Activated T-cell treated with anti-CD3 and anti-CD28 coated beads, Interleukin-2, amount 50 U/mL, for 48 hours (primary cell): ENCODE measurements around the gene TBC1D4.

Experiments
- DNase-seq, 2 experiments: peaks; one replicate each; pipeline ENCODE4 v3.0.0-alpha.2; 2020

Gene TBC1D4

DNA sequence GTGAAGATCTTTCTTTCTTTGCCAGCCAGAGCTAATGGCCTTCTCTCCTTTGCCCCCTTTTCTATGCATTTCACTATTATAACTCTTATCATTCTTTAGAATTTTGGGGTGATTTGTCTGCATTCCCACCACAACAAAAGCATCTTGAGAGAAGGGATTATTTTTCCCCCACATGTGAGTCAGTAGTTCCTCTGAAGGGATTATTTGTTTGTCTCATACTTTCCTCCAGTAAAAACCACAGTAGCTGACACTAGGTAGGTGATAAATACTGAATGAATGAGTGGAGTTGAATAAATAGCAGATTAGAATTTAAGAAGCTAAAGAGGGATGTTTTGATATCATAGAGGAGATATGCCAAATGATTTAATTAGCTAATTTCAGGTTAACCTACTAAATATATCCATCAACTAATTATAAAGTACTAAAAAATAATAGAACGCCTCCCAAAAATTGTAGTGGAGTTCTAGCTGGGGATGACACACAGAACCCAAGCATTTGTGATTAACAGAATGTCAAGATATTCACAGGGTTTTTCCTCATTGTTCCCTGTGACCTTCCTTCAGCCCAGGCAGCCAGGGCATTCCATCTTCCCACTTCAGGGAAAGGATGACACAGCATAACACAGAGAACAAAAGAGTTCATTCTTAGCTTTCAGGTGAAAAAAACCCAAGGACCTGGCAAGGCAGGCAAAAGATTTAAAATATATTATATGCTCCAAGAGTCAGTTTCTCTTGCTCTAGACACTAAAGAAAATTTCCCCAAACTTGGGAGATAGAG is 3.5 kb upstream of the TBC1D4 start:
- DNase-seq: no peak

DNA sequence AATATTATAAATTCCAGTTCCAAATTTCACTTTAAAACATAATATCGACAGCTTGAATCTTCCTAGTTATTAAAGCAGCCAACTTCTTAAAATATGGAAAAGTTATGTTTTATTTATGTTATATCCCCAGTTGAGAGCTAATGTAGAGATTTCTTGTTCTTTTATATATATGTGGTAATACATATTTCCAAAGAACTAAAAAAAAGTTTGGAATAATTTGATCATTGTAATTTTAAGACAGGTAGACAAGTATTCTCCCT is 781 bp upstream of the TBC1D4 start:
- no peak for DNase-seq

DNA sequence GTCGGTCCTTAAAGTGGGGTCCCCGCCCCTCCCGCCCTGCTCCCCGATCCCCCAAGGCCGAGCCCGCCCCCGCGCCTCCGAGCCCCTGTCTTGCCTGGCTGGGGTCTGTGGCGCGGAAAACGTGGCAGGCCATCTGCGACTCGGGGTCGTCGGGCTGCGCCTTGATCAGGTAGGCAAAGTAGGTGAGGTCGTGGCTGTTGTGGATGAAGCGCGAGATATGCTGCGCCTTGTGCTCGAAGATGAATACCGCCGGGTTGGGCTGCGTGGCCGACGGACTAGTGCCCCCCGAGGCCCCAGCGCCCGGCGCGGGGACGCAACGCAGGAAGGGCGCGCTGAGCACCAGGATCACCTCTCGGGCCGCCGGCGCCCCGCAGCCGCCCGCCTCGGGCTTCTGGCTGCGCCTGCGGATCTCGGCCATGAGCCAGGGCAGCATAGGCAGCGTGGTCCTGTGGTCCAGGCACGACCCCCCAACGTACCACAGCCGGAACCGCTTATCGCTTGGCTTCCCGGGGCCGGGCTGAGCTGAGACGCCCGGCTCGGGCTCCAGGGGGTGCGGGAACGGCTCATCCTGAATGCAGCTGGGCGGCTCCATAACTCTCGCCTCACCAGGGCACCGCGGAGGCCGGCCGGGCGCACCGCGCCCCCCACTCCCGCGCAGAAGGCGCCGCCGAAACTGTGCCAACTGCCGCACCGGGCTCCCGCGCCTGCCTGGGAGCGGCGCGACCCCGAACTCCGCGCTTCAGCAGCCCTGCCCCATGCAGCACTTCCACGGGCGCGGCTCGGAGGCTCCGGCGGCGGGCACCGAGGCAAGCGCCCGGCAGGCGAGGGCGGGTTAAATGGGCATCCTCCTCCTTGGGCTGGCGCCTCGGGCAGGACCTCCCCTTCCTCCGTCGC is 546 bp downstream of the TBC1D4 start:
- peak; percentile 58 to 67 for DNase-seq

DNA sequence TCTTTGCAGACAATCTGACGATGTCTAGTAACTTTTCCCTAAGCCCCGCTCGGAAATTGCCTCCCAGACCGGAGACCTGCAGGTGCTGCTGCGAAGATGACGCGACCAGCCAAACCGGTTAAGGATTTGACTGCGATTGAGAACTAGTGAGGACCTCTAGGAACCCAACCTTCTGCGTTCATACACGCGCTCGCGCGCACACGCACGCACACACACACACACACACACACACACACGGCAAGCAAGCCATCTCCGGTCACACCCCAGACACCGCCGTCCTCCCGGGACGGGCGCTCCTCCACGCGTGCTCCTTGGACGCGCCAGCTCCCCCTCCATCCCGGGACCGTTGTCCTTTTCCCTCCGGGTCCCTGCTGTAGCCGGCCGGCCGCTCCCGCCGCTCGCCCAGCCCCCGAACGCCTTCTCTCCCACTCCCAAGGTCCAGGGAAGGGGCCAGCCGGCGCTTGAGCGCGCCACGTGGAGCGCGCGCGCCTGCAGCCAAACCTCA is 1.2 kb downstream of the TBC1D4 start:
- peak; percentile 48 to 61 for DNase-seq

DNA sequence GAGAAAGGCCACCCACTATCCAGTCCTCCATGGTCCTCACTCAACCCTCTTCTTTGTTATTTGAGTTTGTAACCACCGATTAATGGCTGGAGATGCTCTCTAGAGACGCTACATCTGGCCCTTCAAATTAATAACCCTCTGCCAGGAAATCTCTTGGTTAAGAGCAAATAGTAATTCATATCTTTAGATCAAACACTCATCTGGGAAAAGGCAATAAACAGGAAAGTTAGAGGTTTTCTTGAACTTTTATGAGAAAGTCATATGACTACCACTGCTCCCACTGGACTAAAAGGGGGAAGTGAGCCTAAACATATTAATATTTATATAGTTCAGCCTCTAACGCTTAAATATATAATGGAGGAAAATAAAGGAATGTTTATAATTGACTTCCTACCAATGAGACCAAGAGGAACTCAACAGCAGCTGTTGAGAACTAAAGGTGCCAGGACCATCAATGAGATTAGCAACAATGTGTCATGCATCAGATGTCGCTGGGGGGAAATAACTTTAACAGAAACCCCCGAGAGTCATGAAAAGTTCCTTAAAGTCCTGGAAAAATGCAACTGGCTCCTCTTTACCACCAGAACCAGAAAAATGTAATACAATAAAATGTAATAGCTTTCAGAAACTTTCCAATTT is 2.7 kb downstream of the TBC1D4 start:
- no peak for DNase-seq

DNA sequence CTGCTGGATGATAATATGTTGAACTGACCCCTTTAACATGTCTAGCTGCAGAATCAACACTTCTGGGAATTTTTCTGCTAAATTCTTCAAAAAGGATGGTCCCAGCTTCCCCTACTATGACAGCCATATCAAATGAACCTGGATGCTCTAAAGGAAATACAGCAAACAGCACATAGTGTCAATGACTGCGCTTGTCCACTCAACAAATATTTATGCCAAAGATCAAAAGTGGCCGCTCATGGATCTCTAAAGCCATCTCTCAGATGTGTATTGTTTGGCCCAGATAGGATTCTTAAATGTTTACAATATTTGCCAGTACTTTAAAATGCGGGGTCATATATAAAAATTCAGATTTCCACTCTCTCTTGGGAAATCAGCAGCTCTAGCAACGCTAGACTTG is 3.3 kb downstream of the TBC1D4 start:
- DNase-seq: no peak

DNA sequence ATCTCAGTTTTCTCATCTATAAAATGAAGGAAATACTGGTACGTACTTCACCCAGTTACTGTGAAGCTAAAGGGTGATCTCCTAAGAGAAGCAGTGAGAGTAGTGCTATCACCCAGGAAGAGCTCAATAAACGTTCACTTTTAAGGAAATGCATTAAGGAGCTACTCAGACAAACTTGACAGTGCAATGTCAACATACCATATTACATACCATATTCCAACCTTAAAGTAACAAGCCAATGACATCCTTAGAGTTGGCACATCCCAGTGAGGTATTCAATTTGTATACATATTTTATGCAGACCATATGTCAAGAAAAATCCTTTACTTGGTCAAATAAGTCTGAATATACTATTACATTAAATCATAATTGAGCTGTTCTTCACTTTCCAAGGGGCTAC is 7.0 kb downstream of the TBC1D4 start:
- no peak for DNase-seq

DNA sequence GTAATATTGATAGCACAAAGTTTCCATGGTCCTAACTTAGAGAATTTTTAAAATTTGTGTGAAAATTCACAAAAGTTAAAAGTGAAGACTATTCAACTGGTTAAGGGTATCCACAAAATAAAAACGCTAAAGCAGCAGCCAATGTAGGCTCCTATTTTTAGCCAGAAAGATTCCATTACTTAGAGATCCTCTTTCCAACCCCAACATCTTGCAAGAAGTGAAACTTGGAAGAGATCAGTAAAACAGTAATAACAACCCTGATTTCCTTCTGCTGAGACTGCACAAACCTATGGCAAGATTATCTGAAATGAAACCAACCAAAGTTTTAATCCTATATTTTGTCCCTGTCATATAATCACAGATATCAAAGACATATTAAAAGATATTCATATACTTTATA is 8.5 kb downstream of the TBC1D4 start:
- no peak for DNase-seq

DNA sequence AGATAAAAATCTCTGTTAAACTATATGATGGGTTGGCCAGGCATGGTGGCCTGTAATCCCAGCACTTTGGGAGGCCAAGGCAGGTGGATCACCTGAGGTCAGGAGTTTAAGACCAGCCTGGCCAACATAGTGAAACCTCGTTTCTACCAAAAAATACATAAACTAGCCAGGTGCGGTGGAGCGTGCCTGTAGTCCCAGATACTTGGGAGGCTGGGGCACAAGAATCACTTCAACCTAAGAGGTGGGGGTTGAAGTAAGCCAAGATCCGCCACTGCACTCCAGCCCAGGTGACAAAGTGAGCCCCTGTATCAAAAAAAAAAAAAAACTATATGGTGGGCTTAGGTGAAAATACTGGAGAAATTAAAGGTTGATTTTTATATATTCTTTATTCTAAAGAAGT is 11.3 kb downstream of the TBC1D4 start:
- no peak for DNase-seq

DNA sequence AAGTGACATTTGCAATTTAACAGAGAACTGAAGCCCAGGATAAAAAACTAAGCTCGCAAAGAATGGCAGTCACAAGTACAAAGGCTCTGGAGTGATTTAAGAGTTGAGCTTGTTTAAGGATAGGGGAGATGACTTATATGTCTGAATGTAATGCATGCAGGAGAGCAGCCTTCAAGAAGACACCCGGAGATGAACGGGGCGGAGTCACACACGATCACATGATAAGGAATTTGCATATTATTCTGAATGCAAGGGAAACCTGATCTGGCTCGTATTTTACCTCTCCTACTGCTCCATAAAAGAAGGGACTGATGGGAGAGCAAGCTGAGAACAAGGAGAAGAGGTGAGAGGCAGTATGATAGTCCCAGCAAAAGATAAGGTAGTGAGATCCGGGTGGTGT is 12.9 kb downstream of the TBC1D4 start:
- no peak for DNase-seq

DNA sequence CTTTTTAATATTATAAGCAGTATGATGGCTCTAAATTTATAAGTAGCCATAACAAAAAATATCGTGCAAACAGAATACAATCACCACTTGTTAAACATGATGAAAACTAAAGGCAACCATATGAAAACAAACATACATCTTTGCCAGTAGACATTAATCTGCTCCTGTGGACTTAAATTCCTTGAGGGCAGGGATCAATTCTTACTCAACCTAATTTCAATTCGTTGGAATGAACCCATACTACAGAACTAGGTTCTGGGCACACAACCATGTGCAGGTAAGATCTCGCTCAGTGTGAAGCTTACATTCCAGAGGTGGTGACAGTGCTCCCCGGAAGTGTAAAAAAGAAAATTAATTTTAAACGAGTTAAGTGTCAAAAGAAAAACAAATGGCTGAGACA is 13.4 kb downstream of the TBC1D4 start:
- no peak for DNase-seq

DNA sequence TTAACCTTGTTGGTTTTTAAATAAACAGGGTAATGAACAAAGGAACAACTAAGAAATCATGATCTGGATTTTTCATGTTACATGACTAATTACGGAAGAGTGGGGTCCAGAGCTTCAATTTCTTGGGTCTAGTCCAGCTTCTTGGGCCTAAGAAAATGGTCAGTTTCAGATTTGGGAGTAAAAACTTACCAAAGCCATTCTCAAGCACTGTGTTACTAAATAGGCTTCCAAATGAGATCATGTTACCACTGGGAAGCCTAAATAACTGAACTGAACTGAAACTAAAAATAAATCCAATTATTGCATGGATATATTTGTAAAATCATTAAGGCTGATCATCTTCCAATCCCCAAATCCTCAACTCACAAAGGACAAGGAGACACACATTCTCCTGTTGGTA is 13.9 kb downstream of the TBC1D4 start:
- no peak for DNase-seq

DNA sequence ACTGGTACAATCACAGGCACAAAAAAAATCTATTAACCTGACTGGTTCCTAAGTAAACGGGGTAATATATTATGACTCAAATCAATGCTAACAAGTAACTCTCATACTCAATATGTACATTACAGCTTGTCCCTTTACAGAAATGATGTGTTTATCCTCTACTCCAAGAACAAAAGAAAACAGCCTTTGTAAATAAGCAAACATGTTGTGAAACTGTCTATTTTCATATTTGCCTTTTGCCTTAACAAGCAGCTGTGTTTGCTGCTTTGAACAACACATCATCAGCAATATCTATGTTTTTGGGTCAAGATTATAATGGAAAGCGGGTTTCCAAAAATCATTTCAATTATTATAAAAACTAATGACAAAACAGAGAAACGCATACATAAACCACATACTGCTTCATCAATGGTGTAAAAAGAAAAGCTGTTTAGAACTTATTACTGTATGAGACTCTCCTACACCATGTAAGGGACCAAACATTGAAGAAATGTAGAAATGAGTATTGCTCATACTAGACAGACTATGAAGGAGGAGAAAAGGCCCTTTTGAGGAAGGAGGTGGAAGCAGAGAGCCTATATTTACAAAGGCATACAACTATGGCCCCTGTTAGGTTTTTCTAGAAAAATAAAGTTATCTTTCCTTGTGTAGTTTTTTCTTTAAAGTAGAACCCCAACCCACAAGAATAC is 14.8 kb downstream of the TBC1D4 start:
- no peak for DNase-seq

DNA sequence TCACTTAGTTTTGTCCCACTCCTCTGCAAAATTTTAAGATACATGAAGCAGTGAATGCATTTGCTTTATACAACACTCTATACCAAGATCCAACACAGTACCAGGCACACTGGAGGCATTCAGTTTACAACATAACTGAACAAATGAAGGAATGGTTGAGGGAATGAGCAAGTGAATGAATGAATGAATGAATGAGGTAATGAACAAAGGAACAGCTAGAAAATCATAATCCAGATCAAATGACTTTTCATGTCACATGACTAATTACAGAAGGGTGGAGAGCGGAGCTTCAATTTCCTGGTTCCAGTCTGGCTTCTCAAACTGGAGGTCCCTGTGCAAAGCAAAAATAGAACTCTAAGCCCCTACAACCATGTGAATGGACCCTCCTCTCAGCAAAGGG is 16.7 kb downstream of the TBC1D4 start:
- no peak for DNase-seq

DNA sequence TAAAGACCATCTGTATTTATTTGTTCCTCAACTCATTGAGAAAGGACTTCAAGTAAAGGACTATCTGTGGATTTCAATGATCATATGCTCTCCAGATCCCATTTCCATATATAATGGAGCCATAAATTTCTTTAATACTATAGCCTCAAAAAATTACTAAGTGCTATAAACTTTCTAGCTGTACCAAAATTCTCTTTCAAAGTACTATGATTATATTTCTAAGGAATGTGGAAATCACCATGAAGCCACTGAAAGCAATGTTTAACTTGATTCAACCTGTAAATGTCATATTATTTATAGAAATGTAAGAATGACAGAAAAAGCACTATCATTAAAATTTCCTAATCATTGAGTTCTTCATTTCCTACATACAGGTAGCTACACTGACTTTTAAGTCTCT is 20.7 kb downstream of the TBC1D4 start:
- no peak for DNase-seq

DNA sequence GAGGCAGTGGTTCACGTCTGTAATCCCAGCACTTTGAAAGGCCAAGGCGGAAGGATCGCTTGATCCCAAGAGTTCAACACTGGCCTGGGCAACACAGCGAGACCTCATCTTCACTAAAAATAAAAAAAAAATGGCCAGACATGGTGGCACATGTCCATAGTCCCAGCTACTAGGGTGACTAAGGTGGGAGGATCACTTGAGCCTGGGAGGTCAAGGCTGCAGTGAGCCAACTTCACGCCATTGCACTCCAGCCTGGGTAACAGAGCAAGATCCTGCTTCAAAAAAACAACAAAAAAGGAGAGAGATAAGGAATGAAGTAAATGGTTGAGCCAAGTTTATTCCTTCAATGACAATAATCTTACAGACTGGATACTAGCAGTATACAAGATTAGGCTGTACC is 21.3 kb downstream of the TBC1D4 start:
- DNase-seq: no peak

DNA sequence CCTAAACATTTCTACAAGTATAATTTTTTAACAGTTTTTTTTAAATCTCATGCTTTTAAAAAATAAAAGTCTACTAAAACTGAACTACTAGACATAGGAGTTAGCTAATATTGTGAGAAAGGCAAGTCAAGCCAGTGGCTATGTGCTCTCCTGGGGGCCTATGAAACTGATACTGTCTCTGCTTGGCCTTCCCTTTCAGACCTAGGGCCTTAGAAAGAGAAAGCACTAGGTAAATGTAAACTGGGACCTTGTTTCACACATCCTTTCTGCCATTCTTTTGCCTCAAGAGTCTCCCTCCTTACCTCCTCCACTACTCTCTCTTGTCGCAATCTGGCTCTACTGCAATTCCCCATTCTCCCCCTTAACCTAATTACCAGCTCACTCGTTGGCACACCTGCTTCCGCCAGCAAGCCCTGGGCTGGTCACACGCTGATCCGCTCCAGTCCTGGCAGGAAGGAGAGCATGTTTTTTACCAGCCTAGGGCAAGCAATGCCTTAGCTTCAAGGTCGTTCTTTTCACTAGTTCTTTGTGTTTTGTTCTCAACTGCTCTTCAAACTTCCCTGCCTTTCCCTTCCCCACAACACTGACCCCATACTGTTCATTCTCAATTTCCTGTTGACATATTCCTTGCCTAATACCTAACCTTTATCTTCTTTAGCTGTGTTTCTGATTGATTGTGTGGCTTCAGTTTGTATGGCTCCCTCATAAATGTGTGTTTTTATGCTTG is 23.1 kb downstream of the TBC1D4 start:
- DNase-seq: no peak

DNA sequence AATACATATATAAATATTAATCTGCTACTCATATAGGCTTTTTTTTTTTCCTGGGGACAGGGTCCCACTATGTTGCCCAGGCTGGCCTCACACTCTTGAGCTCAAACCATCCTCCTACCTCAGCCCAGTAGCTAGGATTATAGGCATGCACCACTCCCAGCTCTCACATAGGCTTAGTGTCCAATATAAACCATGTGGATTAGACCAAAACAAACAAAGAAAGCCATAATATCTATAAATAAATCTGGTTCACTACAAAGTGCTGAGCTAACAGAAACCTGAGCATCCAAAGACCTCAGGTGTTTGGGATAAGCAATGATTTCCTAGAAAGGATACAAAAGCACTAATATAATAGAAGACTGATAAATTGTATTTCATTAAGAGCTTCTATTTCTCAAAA is 26.0 kb downstream of the TBC1D4 start:
- DNase-seq: no peak

DNA sequence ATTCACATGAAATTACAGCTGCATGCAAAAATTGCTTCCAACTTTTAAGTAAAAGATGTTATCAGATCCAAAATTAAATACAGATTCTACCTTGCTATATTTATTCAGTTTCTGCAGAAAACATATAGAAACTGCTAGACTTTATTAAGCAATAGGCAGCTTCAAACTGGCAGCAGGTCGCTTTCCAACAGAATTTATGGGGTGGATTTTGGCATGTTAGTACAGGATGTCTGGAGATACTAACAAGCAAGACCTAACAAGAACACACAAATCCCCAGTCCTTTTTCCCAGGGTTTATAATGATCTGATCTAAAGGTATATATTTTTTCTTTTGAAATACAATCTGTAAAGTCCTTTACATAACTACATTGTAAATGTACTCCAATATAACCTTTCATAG is 27.5 kb downstream of the TBC1D4 start:
- no peak for DNase-seq

DNA sequence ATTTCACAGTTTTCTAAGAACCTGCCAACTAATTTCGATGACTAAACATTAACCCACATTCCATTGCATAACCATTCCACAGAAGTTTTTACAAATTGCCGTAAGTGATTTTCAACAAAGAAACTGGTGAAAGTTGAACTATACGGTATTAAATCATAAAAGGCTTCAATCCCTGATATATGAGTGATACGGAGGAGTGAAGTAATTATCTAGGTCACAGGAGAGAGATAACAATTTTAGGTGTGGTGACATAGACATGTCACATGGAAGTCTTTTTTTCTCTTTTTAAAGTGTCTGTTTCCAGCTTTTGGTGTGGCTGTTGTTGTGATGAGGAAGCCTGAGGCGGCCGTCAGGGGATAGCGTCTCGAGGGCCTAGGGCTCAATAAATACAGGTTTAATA is 29.4 kb downstream of the TBC1D4 start:
- DNase-seq: no peak

DNA sequence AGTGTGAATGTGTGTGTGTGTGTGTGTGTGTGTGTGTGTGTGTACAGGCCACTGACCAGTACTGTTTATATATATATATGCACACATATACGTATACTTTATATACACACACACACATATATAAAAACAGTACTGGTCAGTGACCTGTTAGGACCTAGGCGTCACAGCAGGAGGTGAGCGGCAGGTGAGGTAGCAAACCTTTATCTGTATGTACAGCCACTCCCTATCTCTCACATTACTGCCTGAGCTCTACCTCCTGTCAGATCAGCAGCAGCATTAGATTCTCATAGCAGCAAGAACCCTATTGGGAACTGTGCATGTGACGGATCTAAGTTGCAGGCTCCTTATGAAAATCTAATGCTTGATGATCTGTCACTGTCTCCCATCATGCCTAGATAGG is 34.5 kb downstream of the TBC1D4 start:
- no peak for DNase-seq

DNA sequence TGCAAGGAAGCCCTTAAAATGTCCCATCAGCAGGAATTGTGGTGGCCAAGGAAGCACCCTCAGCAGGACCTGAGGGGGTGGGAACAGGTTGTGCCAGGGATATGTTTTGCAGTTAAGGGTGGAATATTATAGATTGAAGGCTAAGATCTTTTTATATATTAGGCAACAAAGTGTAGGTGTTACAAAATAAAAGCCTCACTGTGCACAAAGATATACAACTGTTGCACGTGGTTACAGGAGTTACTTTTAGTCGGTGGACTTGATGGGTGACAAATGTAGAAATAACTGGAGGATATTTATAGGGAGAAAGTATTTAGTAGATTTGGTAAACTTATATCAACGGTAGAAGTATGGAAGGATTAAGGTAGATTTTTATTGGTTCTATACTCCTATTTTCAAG is 35.1 kb downstream of the TBC1D4 start:
- DNase-seq: no peak
